Measurements from ENCODE around the gene FUCA2.

- TF ChIP-seq CTCF (IDR thresholded peaks at IDR 0.05; ENCODE audit: low read length) (no peak), EZH2 (optimal IDR thresholded peaks at IDR 0.05; ENCODE audit: low read depth, low read length) (no peak), EZH2phosphoT487 (IDR thresholded peaks at IDR 0.05; ENCODE audit: low read length) (no peak)
Observed at GRCh38 chr6:143546599-143546998, 35.1 kb upstream of the FUCA2 start.
